ENCODE results near the gene DHX16. TPM values are rescaled to one million over a fixed set of nuclear protein-coding genes. Genes with fewer than 3 reads are reported as not detected.
A peak's percentile ranks its signal among the peaks of the same experiment; 100 is the strongest.

DHX16 gene
- total and polyA plus RNA-seq, 8 donors: 23.8 to 43.4 (median 40.0) TPM

DNA sequence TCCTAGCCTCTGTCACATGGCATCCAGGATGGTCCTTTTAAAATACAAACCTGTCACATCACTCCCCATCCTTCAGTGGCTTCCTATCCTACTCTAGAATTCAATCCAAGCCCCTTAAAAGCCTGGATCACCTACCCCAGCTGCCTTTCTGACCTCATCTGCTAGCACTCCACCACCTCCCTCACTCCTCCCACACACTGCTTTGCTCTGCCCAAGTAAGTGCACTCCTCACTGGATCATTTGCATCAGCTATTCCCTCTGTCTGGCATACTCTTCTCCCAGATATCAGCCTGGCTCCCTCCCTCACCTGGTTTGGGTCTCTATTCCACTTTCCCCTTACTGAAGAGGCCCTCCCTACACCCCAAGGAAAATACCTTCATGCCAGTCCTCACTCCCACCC lies 15.4 kb downstream of the DHX16 start:
- no peaks in the 10 kb centered on the region for H3K4me1 ChIP-seq
- no peak overlapping the region for H3K4me3 ChIP-seq
- H3K9me3 ChIP-seq: no peaks in the 10 kb centered on the region
- no peaks in the 10 kb centered on the region for H3K27me3 ChIP-seq
- peaks cover 5 to 100% of the 10 kb centered on the region in 2 donors for H3K36me3 ChIP-seq
- DNase-seq (no peak), ATAC-seq (no peak)
- intact Hi-C loops (cut with DNase I): no loop called here
- TF ChIP-seq, protein P1, sequence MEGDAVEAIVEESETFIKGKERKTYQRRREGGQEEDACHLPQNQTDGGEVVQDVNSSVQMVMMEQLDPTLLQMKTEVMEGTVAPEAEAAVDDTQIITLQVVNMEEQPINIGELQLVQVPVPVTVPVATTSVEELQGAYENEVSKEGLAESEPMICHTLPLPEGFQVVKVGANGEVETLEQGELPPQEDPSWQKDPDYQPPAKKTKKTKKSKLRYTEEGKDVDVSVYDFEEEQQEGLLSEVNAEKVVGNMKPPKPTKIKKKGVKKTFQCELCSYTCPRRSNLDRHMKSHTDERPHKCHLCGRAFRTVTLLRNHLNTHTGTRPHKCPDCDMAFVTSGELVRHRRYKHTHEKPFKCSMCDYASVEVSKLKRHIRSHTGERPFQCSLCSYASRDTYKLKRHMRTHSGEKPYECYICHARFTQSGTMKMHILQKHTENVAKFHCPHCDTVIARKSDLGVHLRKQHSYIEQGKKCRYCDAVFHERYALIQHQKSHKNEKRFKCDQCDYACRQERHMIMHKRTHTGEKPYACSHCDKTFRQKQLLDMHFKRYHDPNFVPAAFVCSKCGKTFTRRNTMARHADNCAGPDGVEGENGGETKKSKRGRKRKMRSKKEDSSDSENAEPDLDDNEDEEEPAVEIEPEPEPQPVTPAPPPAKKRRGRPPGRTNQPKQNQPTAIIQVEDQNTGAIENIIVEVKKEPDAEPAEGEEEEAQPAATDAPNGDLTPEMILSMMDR (IDR thresholded peaks at IDR 0.05): no peak
- H3K27ac ChIP-seq: no peak overlapping the region

DNA sequence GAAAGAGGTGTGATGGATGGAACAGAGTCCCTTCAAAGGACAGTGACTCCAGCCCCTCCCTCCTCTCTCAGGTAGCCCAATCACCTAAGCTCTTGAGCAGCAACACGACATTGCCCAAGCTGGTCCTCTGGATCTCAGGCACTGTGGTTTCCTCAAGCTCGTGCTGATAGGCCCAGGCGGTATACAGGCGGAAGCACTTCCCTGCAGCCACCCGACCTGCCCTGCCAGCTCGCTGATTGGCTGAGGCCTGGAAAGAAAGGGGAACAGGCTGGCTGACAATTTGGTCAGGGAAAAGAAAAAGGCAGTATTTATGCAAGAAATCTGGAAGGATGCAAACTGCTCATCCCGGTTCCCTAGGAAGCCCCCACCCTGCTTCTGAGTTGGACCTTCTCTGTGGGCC lies 16.3 kb downstream of the DHX16 start:
- H3K4me1 ChIP-seq: no peaks in the 10 kb centered on the region
- TF ChIP-seq, protein P1 (IDR thresholded peaks at IDR 0.05): no peak
- no peaks in the 10 kb centered on the region for H3K27me3 ChIP-seq
- peak; percentile 32 for ATAC-seq
- peaks cover 5 to 100% of the 10 kb centered on the region in 2 donors for H3K36me3 ChIP-seq
- DNase-seq: peak in 1 of 4 donors; percentile 61
- no peak overlapping the region for H3K27ac ChIP-seq
- no peak overlapping the region for H3K4me3 ChIP-seq
- H3K9me3 ChIP-seq: no peaks in the 10 kb centered on the region
- intact Hi-C loops (cut with DNase I): no loop called here

DNA sequence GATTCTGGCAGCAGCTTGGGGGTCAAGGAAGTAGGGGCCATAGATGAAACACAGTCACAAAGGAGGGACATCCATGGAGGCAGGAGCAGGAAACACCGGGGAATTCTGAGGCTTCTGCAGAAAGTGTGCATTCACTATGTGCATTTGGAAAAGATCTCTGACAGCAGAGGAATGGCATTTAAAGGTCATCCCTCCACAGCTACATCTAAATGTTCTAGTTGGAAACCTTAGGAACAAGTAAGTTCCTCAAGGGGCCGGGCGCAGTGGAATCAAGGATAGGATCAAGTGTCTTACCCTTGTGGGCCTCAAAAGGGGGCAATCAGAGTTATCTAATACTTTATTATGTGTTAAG lies 17.1 kb downstream of the DHX16 start:
- DNase-seq (no peak), ATAC-seq (no peak)
- Histone ChIP-seq H3K27me3 (no peaks in the 10 kb centered on the region), H3K4me3 (no peak overlapping the region), H3K36me3 (peaks cover 5 to 100% of the 10 kb centered on the region in 2 donors), H3K27ac (no peak overlapping the region), H3K4me1 (no peaks in the 10 kb centered on the region), H3K9me3 (no peaks in the 10 kb centered on the region)
- intact Hi-C loops (cut with DNase I): no loop called here
- TF ChIP-seq, protein P1 (IDR thresholded peaks at IDR 0.05): no peak

DNA sequence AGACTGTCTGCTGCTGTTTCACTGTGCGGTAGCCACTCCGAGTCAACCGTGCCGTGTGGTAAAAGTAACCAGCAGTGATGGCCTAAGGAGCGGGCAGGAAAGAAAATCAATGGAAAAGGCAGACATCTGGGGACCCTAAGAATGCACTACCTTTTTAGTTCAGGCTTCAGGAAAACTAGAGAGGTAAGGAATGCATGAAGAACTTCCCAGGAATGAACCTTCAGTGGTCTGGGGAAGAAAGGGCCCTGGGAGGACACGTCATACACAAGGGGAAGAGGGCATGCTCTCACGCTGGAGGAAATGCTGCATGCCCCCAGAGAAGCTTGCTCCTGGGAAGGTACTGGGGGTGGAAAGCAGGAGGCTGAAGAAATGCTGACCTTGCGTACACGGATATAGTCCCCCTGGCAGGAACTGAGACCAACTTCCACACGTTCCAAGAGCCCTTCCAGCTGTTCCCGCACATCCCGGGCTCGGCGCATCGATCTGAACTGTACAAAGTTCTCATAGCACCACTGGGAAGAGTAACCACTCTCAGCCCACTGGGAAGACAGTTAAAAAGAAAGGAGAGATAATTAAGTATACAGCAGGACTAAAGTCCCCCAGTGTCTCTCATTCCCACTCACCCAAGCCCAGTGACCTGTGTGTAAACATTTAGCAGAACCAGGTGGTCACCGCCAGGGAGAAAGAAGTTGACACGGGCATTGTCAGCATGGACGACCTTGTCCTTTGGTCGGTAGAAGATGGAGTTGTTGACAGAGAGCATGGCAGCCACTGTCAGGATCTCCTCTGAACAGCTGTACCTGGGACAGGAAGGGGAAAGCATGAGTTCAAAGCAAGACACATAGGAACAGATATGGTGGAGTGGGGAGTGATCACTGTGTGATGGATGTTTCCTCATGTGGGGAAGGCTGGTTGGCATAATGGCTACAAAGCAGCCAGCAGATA lies 17.7 kb downstream of the DHX16 start:
- no peaks in the 10 kb centered on the region for H3K27me3 ChIP-seq
- H3K27ac ChIP-seq: no peak overlapping the region
- H3K36me3 ChIP-seq: peaks cover 5 to 100% of the 10 kb centered on the region in 2 donors
- TF ChIP-seq, protein P1 (IDR thresholded peaks at IDR 0.05): no peak
- DNase-seq (peak in 1 of 4 donors; percentile 28), ATAC-seq (no peak)
- H3K9me3 ChIP-seq: no peaks in the 10 kb centered on the region
- H3K4me3 ChIP-seq: no peak overlapping the region
- intact Hi-C loops (cut with DNase I): no loop called here
- H3K4me1 ChIP-seq: no peaks in the 10 kb centered on the region

DNA sequence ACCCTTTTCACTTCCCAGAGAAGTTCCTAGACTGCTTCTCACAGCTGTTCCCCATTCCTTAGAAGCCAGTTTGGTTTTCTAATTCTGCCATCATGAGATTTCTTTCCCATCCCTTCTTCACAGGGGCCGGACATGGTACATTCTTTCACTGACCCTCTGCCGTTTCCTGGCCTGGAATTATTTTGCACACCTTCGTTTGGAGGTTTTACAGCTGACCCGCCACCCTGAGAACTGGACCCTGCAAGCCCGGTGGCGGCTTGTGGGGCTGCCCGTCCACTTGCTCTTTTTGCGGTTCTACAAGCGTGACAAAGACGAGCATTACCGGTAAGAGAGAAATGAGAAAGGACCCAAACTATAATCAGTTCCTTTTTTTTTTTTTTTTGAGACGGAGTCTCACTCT lies 21.7 kb downstream of the DHX16 start:
- Histone ChIP-seq H3K9me3 (no peaks in the 10 kb centered on the region), H3K27ac (no peak overlapping the region), H3K27me3 (no peaks in the 10 kb centered on the region), H3K4me1 (peaks cover 4 to 15% of the 10 kb centered on the region in 2 donors), H3K4me3 (no peak overlapping the region), H3K36me3 (peaks cover 0 to 63% of the 10 kb centered on the region in 2 donors)
- TF ChIP-seq, protein P1 (IDR thresholded peaks at IDR 0.05): no peak
- intact Hi-C loops (cut with DNase I): no loop called here
- DNase-seq: peak in 1 of 4 donors; percentile 29
- no peak for ATAC-seq
